ENCODE results near the gene ARHGAP26. TPM values are rescaled to one million over a fixed set of nuclear protein-coding genes. Genes with fewer than 3 reads are reported as not detected.

Gene ARHGAP26
- total RNA-seq, 4 donors from 2014 or later: 35.0 to 72.2 (median 44.0) TPM

DNA sequence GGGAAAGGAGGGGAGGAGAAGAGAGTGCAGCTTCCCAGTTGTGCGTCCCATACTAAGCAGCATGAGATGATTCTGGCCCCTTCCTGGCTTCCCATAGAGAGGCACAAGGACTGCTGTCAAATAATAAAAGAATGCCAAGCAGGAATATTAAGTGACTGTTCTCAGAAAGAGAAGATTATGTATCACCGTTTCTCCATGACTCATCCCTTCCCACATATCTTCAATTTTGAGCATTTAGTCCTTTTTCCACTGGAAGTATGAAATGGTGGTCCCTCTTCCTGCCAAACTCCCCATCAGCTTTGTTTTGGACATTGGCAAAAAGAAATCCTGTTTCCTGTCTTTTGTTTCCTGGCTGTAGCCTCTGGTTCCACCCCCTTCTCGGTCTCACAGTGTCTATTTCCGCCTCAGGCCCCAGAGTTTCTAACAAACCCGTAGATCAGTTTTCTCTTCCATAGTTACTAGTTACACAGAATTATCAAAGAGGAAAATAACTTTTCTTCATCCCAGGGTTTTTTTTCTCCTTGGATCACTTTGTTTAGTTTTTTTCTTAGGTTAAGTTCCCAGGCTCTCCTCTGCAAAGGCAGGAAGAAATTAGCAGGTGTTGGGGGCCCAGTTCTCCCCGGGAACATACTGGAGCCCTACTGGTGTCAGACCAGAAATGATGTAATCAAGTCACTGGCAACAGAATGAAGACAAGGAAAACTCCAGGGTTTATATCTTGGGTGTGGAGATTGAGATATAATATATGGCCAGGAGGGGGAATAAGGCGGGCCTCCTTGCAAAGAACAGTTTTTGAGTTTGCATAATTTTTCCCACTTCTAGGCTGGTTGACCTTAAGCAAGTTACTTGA, 26.4 kb upstream of the ARHGAP26 start:
- TF ChIP-seq, protein P1, sequence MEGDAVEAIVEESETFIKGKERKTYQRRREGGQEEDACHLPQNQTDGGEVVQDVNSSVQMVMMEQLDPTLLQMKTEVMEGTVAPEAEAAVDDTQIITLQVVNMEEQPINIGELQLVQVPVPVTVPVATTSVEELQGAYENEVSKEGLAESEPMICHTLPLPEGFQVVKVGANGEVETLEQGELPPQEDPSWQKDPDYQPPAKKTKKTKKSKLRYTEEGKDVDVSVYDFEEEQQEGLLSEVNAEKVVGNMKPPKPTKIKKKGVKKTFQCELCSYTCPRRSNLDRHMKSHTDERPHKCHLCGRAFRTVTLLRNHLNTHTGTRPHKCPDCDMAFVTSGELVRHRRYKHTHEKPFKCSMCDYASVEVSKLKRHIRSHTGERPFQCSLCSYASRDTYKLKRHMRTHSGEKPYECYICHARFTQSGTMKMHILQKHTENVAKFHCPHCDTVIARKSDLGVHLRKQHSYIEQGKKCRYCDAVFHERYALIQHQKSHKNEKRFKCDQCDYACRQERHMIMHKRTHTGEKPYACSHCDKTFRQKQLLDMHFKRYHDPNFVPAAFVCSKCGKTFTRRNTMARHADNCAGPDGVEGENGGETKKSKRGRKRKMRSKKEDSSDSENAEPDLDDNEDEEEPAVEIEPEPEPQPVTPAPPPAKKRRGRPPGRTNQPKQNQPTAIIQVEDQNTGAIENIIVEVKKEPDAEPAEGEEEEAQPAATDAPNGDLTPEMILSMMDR (IDR thresholded peaks at IDR 0.05; ENCODE audit: low read depth): no peak

DNA sequence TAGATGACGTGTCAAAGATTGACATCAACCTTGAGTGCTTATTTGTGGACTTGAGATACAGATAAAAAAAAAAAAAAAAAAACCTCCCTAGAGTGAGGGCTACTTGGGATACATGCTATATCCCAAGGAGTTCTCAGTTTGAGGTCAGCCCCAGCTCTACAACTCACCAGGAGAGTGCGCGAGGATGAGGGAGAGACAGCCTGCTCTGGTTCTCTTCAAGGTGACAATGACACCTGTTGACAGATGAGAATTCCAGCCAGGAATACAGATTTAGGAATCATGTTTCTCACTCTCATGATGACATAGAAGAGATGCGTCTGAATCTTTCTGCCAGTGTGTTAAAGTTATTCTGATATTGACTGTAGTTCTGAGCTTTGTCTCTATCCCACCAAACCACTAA, 24.9 kb upstream of the ARHGAP26 start:
- TF ChIP-seq, protein P1 (IDR thresholded peaks at IDR 0.05; ENCODE audit: low read depth): no peak

- TF ChIP-seq, protein P1 (IDR thresholded peaks at IDR 0.05; ENCODE audit: low read depth): no peak
Measured at GRCh38 chr5:142746532-142747433, 23.4 kb upstream of the ARHGAP26 start.

DNA sequence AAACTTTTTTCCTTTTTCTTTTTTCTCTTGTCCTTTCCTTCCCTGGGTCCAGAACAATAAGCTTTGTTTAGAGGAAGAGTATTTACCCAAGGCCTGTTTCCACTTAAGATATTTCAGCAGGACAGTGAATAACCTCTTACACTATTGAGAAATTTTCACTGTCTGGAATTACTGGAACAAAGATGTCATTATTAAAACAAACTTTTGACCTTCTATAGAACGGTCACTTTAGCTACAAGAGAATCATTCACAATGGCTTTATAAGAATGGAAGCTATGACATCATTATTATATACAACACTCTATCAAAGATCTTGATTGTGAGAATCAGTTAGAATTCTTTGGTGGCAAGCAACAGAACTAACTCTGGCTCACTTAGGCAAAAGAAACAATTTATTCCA, 22.0 kb upstream of the ARHGAP26 start:
- TF ChIP-seq, protein P1 (IDR thresholded peaks at IDR 0.05; ENCODE audit: low read depth): no peak

- TF ChIP-seq, protein P1 (IDR thresholded peaks at IDR 0.05; ENCODE audit: low read depth): no peak
Measured at GRCh38 chr5:142748568-142749249, 21.5 kb upstream of the ARHGAP26 start.

DNA sequence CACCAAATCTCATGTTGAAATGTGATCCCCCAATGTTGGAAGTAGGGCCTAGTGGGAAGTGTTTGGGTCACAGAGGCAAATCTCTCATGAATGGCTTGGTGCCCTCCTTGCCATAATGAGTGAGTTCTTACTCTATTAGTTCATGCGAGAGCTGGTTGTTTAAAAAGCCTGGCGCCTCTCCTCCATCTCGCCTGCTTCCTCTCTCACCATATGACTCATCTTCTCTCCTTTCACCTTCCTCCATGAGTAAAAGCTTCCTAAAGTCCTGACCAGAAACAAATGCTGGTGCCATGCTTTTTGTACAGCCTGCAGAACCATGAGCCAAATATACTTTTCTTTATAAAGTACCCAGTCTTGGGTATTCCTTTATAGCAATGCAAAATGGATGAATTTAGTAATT, 20.9 kb upstream of the ARHGAP26 start:
- TF ChIP-seq, protein P1 (IDR thresholded peaks at IDR 0.05; ENCODE audit: low read depth): no peak
